Measurements from ENCODE around the gene GDPD4. TPM values are rescaled to one million over a fixed set of nuclear protein-coding genes. Genes with fewer than 3 reads are reported as not detected.

The GDPD4 gene
- total RNA-seq, 2 experiments from 2014 or later = not detected

- CTCF ChIA-PET = no interaction called here
- POLR2A ChIA-PET = no interaction called here
Measured at GRCh38 chr11:77207618-77208313, 93.7 kb downstream of the GDPD4 start.

GRCh38 chr11:77207019-77207485 lies 94.4 kb downstream of the GDPD4 start:
- CTCF ChIA-PET = no interaction called here
- POLR2A ChIA-PET = no interaction called here

- ChIA-PET CTCF (no interaction called here), POLR2A (no interaction called here)
Measured at GRCh38 chr11:77206264-77207018, 95.0 kb downstream of the GDPD4 start.

- ChIA-PET POLR2A (no interaction called here), CTCF (no interaction called here)
Measured at GRCh38 chr11:77205467-77206263, 95.8 kb downstream of the GDPD4 start.

GRCh38 chr11:77204754-77205466 lies 96.6 kb downstream of the GDPD4 start:
- ChIA-PET POLR2A (no interaction called here), CTCF (interaction anchor here (0.8 kb wide), 1 partner anchor 343 kb away, joined by 3 read pairs; no protein-coding TSS in a partner anchor)

- POLR2A ChIA-PET = no interaction called here
- CTCF ChIA-PET = interaction anchor here (0.8 kb wide), 1 partner anchor 344 kb away, joined by 3 read pairs; no protein-coding TSS in a partner anchor
Measured at GRCh38 chr11:77203901-77204753, 97.4 kb downstream of the GDPD4 start.

GRCh38 chr11:77202941-77203900 lies 98.3 kb downstream of the GDPD4 start:
- ChIA-PET POLR2A (no interaction called here), CTCF (no interaction called here)

- ChIA-PET CTCF (no interaction called here), POLR2A (interaction anchor here (0.6 kb wide), 1 partner anchor 668 kb away, joined by 3 read pairs; no protein-coding TSS in a partner anchor)
Measured at GRCh38 chr11:77201991-77202841, 99.3 kb downstream of the GDPD4 start.

- CTCF ChIA-PET = interaction anchor here (1.1 kb wide), 1 partner anchor 74 kb away, joined by 4 read pairs; no protein-coding TSS in a partner anchor
- POLR2A ChIA-PET = no interaction called here
Measured at GRCh38 chr11:77201370-77201769, 100.1 kb downstream of the GDPD4 start.

- POLR2A ChIA-PET = no interaction called here
- CTCF ChIA-PET = interaction anchor here (0.5 to 1.1 kb wide), 2 partner anchors 73 to 148 kb away, joined by 4 read pairs; no protein-coding TSS in a partner anchor
Measured at GRCh38 chr11:77200351-77201268, 100.9 kb downstream of the GDPD4 start.

- CTCF ChIA-PET = interaction anchor here (0.6 kb wide), 1 partner anchor 336 kb away, joined by 3 read pairs; no protein-coding TSS in a partner anchor
- POLR2A ChIA-PET = no interaction called here
Measured at GRCh38 chr11:77199137-77199745, 102.2 kb downstream of the GDPD4 start.

- ChIA-PET CTCF (interaction anchor here (0.6 kb wide), 1 partner anchor 337 kb away, joined by 3 read pairs; no protein-coding TSS in a partner anchor), POLR2A (no interaction called here)
Measured at GRCh38 chr11:77198440-77198849, 103.0 kb downstream of the GDPD4 start.

- ChIA-PET CTCF (interaction anchor here (1.1 kb wide), 1 partner anchor 32 kb away, joined by 3 read pairs; no protein-coding TSS in a partner anchor), POLR2A (no interaction called here)
Measured at GRCh38 chr11:77197626-77198320, 103.7 kb downstream of the GDPD4 start.

- ChIA-PET POLR2A (no interaction called here), CTCF (interaction anchor here (1.1 kb wide), 1 partner anchor 31 kb away, joined by 3 read pairs; no protein-coding TSS in a partner anchor)
Measured at GRCh38 chr11:77196961-77197360, 104.5 kb downstream of the GDPD4 start.

Data from activated CD8-positive, alpha-beta memory T cell treated with anti-CD3 and anti-CD28 coated beads for 36 hours (primary cell).